Body of pancreas (tissue), 4 donors: ENCODE data around the gene RANBP3L. TPM values are rescaled to one million over a fixed set of nuclear protein-coding genes. Genes with fewer than 3 reads are reported as not detected.

Source experiments
- ATAC-seq: fragments of 150-250 bp; one replicate; pipeline ENCODE4 v1.9.1; 2016
- DNase-seq, 4 donors: peaks; one replicate each; pipeline ENCODE4 v3.0.0-alpha.2; 2019
- H3K27ac ChIP-seq, 4 donors: fragments of 200-600 bp; sonication (generic); 1 replicate in 3 of 4; 2 replicates in 1 of 4; pipeline versions ENCODE4 v1.5.1 to v1.6.1; 2016 to 2019; ENCODE audit warnings: mild to moderate bottlenecking in 1 of 4, mixed read lengths in 1 of 4, moderate library complexity in 1 of 4
- H3K27me3 ChIP-seq, 2 donors: fragments of 200-600 bp; sonication (generic); one replicate each; pipeline ENCODE4 v1.6.0; 2016; ENCODE audit warnings: mild to moderate bottlenecking in 1 of 2
- H3K36me3 ChIP-seq, 2 donors: fragments of 200-600 bp; sonication (generic); replicated peaks in 1 of 2; 2 replicates each; pipeline ENCODE4 v1.5.1; 2016; ENCODE audit warnings: low read depth in 2 of 2; ENCODE audit not compliant: insufficient read depth in 1 of 2
- H3K4me1 ChIP-seq: fragments of 200-600 bp; sonication (generic); one replicate; pipeline ENCODE4 v1.6.0; 2016
- H3K4me3 ChIP-seq, 2 donors: fragments of 200-600 bp; sonication (generic); 1 replicate in 1 of 2; 2 replicates in 1 of 2; pipeline ENCODE4 v1.5.1; 2016 to 2019
- H3K9me3 ChIP-seq, 3 donors: fragments of 200-600 bp; sonication (generic); 1 replicate in 2 of 3; 2 replicates in 1 of 3; pipeline ENCODE4 v1.5.1; 2016
- POLR2A ChIP-seq, 3 donors: fragments of 450-650 bp; IDR thresholded peaks; one replicate each; pipeline ENCODE4 v1.6.1; 2016; ENCODE audit warnings: antibody characterized with exemption in 3 of 3, mild to moderate bottlenecking in 2 of 3
- WGBS, 2 donors: methylation state at CpG; one replicate each; pipeline ENCODE4 v1.1.5; 2017; 5-methylcytosine and 5-hydroxymethylcytosine counted together
- intact Hi-C: fragments of 100-400 bp; cut with DNase I; formaldehyde crosslinking; loops from one replicate; pipeline ENCODE4 v1.15.1; 2023
- total RNA-seq, 2 donors: library from RNA; depleted of rRNA; stranded (reverse); fragments of >200 nt; gene quantifications; one replicate each; pipeline ENCODE4 v1.1.0, GENCODE V29; 2016
- TF ChIP-seq, protein P1 (sequence below), 7 experiments: fragments of 450-650 bp in 4 of 7; fragments of 200-600 bp in 3 of 7; sonication (generic) in 3 of 7; IDR thresholded peaks; one replicate each; pipeline ENCODE4 v1.5.1; 2016 to 2019; ENCODE audit warnings: antibody characterized with exemption in 7 of 7

The RANBP3L gene
- total RNA-seq, 2 donors from 2014 or later = 4.9 TPM; not detected in 1

GRCh38 chr5:36311956-36312355 is 10.3 kb upstream of the RANBP3L start:
- TF ChIP-seq, protein P1, sequence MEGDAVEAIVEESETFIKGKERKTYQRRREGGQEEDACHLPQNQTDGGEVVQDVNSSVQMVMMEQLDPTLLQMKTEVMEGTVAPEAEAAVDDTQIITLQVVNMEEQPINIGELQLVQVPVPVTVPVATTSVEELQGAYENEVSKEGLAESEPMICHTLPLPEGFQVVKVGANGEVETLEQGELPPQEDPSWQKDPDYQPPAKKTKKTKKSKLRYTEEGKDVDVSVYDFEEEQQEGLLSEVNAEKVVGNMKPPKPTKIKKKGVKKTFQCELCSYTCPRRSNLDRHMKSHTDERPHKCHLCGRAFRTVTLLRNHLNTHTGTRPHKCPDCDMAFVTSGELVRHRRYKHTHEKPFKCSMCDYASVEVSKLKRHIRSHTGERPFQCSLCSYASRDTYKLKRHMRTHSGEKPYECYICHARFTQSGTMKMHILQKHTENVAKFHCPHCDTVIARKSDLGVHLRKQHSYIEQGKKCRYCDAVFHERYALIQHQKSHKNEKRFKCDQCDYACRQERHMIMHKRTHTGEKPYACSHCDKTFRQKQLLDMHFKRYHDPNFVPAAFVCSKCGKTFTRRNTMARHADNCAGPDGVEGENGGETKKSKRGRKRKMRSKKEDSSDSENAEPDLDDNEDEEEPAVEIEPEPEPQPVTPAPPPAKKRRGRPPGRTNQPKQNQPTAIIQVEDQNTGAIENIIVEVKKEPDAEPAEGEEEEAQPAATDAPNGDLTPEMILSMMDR (IDR thresholded peaks at IDR 0.05) = no peak
- no peak for TF ChIP-seq POLR2A (IDR thresholded peaks at IDR 0.05)
- intact Hi-C loops = no loop called here
- WGBS, 2 donors = 44 to 100% methylated on average over 1 of the region's 1 CpG

DNA sequence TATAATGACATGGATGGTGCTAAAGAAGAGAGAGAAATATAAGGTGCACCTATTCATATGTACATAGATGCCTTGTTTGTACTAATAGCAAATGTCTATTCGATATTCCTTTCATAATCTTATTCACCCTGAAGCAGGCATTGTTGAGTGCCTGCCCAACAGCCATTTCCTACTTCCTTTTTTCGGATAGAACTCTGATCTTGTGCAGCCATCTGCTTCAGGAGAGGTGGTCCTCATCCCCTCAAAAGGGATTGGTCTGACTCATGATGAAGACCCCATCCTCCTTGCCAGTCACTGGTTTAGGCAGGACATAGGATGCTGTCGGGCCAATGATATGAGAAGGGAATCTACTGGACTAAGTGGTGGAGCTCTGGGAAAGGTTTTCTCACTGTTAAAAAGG is 8.4 kb upstream of the RANBP3L start:
- H3K9me3 ChIP-seq = no peaks in the 10 kb centered on the region
- peaks cover 8% of the 10 kb centered on the region for H3K4me1 ChIP-seq
- intact Hi-C loops = no loop called here
- no peaks in the 10 kb centered on the region for H3K36me3 ChIP-seq
- TF ChIP-seq, protein P1 (IDR thresholded peaks at IDR 0.05) = no peak
- no peak for TF ChIP-seq POLR2A (IDR thresholded peaks at IDR 0.05)
- WGBS, 2 donors = 66 to 67% methylated on average over 3 of the region's 3 CpGs
- no peak overlapping the region for H3K27ac ChIP-seq
- DNase-seq (no peak), ATAC-seq (no peak)
- H3K27me3 ChIP-seq = no peaks in the 10 kb centered on the region
- no peak overlapping the region for H3K4me3 ChIP-seq

More at GRCh38 chr5:36311956-36312355, 10.3 kb upstream of the RANBP3L start:
- DNase-seq (no peak), ATAC-seq (no peak)
- Histone ChIP-seq H3K36me3 (no peaks in the 10 kb centered on the region), H3K4me1 (no peaks in the 10 kb centered on the region), H3K27me3 (no peaks in the 10 kb centered on the region), H3K27ac (no peak overlapping the region), H3K9me3 (no peaks in the 10 kb centered on the region), H3K4me3 (no peak overlapping the region)

DNA sequence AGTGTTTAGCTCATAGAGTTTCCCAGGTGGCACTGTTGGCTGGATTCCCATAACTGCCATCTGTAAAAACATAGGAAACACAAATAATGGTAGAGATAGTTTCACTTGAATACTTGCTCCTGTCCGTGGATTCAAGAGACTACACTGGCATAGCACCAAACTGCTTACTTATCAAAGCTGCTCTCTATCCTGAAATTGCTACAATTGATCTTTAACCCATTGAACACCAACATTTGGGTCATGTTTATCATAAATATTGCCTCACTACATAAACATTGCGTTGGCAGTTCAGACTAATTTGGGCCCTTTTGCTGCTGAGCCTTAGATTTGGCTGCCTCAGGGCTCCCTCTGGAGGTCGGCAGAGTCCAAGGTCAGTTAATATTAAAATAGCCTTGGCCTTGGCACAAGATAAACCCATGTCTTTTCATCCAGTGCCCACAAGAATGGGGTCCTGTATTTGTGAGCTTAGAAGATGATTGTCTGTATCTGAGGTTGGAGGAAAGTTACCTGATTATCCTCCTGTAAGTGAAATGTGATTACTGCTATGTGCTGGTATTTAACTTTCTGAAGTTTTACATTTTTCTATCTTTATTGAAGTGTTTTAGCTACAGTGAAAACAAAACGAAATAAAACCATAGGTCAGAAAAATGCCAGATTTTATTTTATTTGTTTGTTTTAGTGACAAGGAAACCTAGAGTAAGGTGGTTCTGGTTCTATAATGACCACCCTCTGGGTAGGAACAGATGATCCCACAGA is 4.0 kb upstream of the RANBP3L start:
- no peak overlapping the region for H3K27ac ChIP-seq
- peaks cover 23% of the 10 kb centered on the region for H3K4me1 ChIP-seq
- H3K36me3 ChIP-seq = no peaks in the 10 kb centered on the region
- intact Hi-C loops = no loop called here
- ATAC-seq = peak; percentile 61
- TF ChIP-seq, protein P1 (IDR thresholded peaks at IDR 0.05) = peak; percentile 26 to 66 (median 63)
- TF ChIP-seq POLR2A (IDR thresholded peaks at IDR 0.05) = no peak
- H3K27me3 ChIP-seq = no peaks in the 10 kb centered on the region
- DNase-seq = peak; percentile 48 to 60 (median 54)
- H3K4me3 ChIP-seq = no peak overlapping the region
- H3K9me3 ChIP-seq = no peaks in the 10 kb centered on the region
- 14% methylated on average over 4 of the region's 4 CpGs for whole genome bisulfite sequencing, 2 donors

DNA sequence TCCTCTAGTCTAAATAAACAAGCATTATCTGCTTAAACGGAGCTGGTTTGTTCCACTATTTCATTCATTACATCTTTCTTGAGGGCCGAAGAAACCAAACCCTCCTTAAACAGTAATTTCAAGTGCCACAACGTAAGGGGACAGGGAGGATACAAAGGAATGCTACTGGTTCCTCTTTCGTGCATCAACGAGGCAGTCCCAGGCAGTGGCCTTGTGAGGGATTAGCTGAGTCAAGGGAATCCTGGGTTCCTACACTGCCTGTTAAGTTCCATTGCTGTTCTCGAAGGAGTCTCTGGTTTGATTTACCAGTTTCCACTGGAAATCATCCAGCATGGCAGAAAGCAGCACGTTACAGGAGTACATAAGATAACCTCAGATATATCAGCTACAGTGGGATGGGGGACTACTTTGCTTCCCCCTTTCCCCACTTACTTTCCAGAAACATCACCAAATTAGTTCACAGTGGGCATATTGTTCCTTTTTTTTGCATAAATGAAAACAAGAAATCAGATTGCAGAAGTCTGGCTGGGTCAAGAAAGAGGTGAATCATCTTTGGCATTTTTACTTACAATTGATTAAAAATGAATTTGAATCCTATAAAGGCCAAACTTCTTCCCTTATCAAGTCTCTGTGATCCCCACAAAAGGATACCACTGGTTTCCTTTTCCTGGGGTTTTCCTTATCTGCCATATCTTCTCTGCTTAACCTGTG is 2.5 kb upstream of the RANBP3L start:
- no peaks in the 10 kb centered on the region for H3K36me3 ChIP-seq
- H3K9me3 ChIP-seq = no peaks in the 10 kb centered on the region
- intact Hi-C loops = no loop called here
- peaks cover 28% of the 10 kb centered on the region for H3K4me1 ChIP-seq
- 63 to 64% methylated on average over 7 of the region's 7 CpGs for WGBS, 2 donors
- no peak for TF ChIP-seq POLR2A (IDR thresholded peaks at IDR 0.05)
- TF ChIP-seq, protein P1 (IDR thresholded peaks at IDR 0.05) = no peak
- no peak for DNase-seq
- no peaks in the 10 kb centered on the region for H3K27me3 ChIP-seq
- H3K27ac ChIP-seq = no peak overlapping the region
- no peak overlapping the region for H3K4me3 ChIP-seq
- no peak for ATAC-seq
